Muscle of back (tissue), 11 donors: Measurements from ENCODE around the gene TEX35. TPM values are rescaled to one million over a fixed set of nuclear protein-coding genes. Genes with fewer than 3 reads are reported as not detected.

Experiments
- DNase-seq, 3 donors: peaks; one replicate each; pipeline versions ENCODE4 v3.0.0 to v3.0.0-alpha.2; 2013
- polyA plus RNA-seq, 10 donors: library from polyadenylated mRNA; unstranded; fragments of 120-200 nt; gene quantifications; one replicate each; pipeline ENCODE4 v1.2.1, GENCODE V29; 2013; ENCODE audit not compliant: insufficient read length in 10 of 10

The TEX35 gene
- polyA plus RNA-seq, 10 donors: 0.15 to 0.34 (median 0.24) TPM; not detected in 6

DNA sequence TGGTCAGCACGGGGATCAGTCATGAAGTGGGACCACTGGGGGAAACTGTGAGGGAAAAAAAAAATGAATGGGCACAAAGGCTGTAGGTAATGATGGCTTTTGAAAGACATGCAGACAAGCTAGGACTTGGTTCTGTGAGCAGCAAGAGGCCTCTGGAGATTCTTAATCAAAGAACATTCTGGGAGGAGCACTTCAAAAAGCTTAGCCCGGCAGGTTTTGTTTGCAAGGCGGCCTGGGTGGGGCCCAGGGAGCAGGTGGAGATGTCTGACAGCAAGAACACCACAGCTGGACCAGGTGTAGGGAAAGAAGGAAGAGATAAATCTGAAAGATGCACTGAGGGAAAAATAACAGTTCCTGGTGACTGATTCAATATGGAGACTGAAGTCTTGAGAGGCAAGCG, 6.0 kb downstream of the TEX35 start:
- DNase-seq: no peak

DNA sequence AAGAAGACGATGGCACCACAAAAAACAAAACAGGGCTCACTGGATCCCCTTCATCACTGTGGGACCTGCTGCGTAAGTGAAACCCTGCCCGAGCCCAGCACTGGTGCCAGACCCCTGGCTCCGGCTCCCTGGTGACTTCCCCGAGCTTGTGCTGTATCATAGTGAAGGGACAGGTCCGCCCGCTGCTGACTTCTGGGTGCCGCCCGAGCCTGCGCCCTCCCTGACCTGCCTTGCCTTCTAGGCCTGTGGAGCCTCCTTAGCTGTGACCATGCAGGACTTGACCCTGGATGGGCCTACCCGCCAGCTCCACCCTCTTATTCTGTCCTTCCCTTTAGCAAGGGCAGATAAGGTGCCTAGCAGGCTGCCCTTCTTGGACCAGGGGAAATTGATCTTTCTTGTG, 7.9 kb downstream of the TEX35 start:
- no peak for DNase-seq

DNA sequence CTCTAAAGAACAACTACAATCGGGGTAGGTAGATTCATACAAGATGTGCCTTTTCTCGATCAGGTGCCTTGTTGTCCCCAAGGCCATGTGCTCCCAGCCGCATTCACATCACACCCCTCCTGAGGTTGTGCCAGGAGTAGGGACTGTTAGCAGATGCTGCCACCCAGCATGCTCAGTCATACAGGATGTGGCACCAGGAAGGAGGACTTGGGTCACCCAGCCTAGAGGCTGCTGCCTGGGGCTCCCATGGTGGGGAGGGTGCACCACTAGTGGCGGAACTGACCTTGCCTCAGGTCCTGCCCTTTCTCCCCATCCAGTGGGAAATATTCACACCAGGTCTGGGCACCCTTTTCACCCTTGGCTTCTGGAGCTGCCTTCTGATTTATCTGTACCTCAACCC, 8.3 kb downstream of the TEX35 start:
- DNase-seq: no peak

DNA sequence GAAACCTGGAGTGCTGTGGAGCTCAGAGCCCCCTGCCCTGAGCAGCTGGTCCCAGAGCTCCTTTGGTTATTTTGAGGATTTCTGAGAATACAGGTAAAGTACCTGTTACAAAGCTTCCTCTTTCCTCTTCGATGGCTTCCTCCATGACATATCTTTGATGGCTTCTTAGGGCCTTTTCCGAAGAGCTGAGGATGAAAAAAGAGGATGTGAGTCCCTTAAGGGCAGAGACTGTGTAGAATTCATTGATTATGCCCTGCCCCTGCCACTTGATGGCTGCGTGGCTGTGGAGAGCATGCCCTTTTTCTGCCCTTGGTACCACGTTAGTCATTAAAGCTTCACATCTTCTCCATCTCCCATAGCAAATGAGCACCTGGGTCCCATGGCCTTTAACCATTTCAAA, 14.2 kb downstream of the TEX35 start:
- DNase-seq: no peak

DNA sequence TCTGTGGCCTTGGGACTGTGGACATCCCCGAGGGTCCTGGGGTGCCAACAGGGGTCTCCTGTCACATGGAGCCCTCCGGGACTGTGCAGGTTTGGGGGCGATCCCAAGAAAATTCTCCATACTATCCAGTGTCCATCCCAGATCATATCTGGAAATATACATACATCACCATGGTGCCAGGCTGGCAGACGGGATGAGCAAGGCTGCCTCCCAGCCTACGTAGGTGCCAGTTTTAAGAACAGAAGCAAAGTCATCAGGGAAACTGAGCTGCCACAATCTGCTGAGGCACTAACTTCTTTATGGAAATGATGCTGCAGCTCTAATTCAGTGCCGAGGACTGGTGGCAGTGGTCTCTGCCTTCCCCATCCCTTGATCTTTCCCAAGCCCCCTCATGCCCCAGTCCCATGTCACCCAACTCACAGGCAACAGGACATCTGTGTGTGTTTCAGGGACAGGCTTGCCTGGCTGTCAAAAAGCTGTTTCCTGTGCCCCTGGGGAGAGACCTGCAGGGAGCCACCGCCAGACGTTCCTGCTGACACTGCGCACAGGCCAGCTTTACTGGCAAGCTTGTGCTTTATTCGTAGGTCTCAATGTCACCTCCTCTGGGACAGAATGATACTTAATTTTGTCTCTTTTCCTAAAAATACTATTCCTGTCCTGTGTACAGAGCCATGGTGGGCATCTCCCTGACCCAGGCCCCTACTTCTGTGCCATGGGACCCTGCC, 15.5 kb downstream of the TEX35 start:
- no peak for DNase-seq

DNA sequence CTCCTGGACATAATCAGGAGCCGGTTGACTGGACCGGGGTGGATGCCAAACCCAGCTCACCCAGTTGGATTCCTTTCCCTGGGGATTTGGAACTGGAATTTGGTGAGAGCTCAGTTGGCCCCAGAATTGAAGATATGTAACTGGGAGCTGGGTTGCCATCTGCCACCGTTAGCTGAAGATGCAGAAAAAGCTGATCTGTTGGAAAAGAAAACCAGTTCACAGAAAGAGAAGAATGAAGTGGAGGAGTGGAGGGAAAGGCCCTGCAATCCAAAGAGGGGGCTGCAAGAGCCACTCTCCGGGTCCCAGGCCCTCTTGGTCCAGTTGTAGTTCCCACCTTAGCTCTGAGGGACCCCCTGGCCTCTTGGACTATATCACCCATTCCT, 16.0 kb downstream of the TEX35 start:
- no peak for DNase-seq

DNA sequence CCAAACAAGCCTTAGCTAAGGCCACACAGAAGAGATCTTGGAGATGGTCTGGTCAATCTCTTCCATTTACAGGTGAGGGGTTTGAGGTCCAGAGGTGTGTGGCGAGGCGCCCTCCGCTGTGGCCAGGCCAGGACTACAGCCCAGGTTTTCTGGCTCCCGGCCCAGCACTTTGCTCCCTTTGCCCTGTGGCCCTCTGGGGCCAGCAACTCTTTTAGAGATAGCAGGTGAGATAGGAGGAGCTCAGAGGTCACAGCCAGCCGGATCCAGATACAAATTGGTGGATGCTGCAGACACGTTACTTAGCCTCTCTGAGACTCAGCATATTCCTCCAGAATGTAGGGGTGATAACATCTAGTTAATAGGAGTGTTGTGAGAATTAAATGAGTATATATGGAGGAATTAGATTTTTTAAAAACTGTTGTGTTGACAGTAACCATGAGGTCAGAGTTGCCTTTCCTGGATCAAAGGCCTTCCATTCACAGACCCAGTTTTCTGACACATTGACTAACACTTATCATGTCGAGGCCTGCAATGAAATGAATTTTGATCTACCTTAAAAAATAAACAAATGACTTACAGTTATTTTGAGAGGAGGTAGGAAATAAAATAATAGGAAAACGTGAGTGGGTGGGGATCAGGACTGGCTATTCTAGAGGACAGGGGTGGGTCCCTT, 16.6 kb downstream of the TEX35 start:
- DNase-seq: no peak

DNA sequence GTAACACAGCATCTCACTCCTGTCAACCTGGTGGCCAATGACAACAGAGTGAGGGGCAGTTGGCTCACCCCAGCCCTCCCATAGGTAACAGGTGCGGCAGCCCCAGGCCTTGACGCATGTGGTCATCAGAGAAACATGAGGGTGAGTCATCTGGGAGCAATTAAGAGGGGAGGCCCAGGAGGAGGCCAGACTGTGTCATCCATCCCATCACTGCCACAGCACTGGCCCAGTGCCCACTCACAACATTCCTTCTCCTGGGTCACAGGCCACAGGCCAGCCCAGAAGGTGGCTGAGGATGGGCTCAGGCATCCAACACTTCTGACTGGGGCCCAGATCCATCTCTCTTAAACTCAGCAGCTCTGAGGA, 17.1 kb downstream of the TEX35 start:
- peak in 1 of 3 donors; percentile 45 for DNase-seq

DNA sequence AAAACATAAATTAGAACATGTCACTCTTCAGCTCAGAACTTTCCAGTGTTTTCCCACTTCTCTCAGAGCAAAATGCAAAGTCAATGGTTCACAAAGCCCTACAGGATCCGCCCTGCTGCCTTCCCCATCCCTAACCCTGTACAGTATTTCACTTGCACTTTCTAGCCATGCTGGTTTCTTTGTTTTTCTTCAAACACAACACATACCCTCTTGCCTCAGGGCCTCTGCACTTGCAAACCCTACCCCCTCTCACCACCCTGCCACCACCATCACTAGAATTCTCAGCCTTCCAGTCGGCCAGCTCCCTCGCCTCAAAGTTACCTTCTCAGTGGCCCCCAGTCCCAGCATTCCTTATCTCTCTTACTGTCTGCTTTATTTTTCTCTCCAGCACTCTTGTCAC, 17.6 kb downstream of the TEX35 start:
- DNase-seq: no peak

DNA sequence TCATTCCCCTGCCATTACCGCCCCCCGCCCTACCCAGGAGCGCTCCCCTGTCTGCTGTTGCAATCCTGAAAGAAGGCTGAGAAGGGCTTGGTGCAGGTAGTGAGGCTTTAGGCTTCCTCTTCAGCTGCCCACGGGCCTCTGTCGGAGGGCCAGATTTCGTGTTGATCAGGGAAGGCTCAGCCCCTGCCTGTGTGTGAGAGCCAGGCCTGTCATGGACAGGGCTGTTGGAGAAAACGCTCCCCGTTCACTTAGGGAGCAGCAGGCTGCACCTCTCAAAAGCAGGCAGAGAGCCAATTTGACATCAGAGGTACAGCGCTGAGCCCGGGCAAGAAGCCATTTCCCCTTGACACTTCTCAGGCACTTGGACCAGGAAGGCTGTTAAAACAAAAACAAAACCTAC, 19.0 kb downstream of the TEX35 start:
- DNase-seq: no peak

DNA sequence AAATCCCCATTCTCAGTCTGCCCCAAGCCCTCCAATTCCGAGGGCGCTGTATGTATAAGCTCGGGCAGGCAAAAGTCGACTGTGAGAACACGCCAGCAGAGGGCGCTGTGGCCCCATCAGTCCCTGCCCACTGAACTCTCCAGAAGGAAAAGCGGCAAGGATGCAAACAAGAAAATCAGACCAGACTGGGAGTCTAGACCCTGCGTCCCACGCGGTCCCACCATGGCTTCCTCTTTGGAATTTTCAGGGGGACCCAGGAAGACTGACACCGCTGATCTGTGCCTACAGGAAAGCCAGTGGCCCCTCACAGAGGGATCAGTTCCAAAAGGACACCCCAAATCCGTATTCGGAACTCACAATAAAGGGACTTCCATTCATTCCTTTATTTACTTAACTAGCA, 19.5 kb downstream of the TEX35 start:
- peak; percentile 75 to 91 (median 87) for DNase-seq

DNA sequence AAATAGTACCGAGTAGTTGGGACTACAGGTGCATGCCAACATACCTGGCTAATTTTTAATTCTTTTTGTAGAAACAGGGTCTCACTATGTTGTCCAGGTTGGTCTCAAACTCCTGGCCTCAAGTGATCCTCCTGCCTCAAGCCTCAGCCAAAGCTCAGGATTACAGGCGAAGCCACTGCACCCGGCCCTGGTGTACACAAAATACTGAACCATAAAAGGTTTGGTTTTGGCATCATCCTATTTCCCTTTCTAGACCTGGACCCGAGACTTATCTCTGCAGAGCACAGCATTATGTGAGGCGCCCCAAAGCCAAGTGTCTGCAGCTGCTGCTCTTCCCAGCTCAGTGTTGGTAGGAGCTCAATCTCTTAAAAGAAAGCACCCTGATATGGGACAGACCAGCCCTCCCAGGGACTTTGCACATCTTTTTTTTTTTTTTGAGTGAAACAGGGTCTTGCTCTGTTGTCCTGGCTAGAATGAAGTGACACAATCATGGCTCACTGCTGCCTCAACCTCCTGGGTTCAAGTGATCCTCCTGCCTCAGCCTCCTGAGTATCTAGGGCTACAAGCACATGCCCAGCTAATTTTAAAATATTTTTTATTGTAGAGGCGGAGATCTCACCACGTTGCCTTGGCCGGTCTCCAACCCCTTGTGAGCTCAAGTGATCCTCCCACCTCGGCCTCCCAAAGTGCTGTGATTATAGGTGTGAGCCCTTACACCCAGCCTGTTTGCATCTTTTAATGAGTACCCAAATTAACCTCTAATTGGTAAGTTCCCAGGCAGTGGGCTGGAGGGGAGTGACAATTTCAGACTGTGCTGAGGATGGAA, 20.4 kb downstream of the TEX35 start:
- DNase-seq: no peak

DNA sequence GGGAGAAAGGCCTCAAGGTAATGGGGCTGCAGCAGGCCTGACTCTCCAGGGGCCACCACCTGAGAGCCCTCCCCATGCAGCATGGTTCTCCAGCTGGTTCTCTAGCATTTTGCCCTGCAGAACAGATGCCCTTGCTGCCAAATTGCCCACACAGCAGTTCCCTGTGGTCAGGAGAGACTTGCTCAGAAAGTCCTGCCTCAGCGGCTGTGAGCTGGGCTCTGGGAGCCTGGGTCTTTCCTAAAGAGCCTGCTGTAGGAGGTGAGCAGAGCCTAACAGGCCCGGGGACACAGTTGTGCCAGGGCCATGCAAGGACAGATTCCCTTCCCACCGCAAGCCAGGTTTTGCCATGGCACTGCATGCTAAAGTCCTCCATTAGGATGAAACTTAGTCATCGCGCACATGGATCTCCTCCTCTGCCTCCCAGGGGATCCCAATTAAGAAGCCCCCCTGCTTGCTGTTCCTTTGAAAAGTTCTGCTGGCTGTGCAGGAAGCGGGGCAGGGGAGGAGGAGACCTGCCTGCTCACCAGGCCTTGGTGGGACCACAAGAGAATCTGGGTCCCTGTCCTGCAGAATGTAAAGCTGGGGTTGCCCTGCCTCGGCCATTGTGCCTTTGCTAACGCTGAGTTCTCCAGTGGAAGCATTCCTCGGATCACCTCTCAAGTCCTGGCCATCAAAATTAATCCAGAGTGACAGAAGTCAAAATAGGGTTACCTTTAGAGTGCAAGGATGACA, 21.4 kb downstream of the TEX35 start:
- no peak for DNase-seq

DNA sequence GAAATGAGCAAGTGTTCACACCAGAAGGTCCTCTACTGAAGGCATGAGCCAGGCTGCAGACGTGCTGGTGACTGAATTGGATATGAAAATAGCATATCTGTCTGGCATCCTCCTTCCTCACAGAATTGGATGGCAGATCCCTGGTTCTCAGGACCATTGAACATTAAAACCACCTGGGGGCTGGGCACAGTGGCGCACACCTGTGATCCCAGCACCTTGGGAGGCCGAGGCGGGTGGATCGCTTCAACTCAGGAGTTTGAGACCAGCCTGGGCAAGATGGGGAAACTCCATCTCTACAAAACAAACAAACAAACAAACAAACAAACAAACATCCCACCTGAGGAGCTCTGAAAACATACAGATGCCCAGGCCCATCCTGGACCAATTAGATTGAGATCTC, 23.4 kb downstream of the TEX35 start:
- no peak for DNase-seq

DNA sequence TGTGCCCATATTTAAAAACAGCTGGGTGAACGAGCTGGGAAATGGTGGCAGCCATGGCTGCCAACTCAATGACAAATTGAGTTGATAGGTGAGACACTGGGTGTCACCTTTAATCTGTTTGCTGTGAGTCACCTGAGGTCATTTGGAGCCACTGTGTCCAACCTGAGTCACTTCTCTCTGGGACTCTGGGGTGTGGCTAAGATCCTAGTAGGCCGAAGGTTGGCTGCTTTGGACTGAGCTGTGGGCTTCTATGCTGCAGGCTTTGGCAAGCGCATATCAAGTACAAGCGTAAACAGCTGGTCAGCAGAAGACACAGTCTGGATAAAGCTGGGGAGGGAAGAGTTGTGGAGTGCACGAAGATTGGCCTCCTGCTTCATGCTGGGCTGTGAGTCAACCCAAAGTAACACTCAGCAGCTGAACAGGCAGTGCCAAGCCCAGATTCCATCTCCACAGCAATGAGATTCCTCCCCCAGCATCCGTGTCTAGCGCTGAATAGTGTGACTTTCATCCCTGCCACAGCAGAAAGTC, 24.0 kb downstream of the TEX35 start:
- peak; percentile 71 to 90 (median 85) for DNase-seq

DNA sequence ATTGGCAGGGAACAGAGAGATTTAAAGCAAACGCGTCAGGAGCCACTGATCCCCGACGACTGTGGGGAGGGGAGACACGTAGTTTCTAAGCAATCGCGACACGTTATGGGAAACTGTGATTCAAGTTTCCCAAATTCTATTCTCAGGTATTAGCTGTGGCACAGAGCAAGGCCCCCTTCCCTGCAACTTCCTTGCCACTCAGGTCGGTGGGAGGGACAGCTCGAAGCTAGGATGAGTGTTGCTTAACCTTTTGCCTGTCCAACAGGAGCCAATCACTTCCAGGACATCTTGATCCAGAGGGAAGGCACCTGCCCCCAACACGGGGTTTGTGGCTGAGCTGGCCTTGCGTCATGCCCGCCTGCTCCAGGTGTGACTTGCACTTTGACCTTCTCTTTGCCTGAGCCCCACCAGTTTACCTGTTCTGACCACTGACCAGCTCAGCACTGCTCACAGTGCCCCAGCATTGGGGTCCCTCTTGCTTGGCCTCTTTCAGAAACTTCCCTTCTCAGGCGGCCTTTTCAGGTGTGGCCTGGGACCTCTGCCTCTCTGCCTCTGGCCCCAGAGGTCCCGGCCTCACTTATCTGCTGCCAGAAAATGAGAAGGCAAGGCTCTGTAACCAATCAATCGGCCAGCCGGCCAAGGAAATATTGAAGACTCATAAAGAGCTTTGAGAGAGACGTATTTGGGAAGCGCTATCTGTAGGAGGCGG, 24.6 kb downstream of the TEX35 start:
- DNase-seq: no peak

DNA sequence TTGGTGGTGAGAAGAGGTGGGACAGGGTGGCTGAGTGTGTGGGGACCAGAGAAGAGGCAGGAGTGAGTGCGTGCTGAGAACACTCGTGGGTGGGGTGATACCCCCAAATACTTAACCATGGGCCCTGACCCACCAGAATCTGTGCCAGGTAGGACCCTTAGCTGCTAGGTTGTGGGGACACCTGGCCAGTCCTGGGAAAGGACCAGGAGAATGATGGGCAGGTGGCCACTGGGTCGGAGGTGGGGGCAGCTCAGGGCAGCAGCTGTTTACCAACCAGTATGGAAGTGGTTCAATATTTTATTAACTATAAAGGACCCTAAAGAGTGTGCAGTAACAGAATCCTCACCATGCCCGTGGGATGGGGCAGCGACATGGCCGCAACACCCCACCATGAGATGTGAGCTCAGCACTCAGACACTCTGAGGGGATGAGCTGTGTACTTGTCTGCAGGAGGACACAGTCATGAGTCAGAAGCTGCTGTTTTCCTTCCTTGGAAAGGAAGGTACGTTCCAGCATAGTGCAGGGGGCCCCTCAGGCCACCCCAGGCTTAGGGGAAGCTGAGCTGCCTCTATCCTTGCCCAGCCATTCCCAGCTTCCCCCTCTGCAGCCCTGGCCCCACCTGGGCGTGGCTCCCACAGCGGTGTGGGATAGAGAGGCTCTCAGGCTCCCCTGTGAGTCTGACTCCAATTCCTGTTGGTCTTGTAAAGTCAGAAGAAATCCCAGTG, 25.4 kb downstream of the TEX35 start:
- peak in 1 of 3 donors; percentile 68 for DNase-seq

DNA sequence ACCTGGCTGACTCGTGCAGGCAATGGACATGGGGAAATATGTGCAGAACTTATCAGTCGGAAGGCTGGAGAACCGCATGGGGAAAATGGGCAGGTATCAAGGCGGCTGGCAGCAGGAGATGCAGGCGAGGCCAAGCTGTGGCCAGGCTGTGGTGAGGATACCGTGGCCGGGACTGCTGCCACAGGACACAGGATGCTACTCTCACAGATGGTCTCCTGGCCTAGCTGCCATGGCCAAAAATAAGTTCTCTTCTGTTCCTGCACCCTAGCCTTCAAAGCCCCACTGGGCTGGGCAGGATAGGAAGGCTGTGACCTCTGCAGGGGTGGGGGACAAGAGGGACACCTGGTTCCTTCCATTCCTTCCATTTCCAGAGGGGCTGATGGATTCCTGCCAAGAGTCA, 26.4 kb downstream of the TEX35 start:
- no peak for DNase-seq

DNA sequence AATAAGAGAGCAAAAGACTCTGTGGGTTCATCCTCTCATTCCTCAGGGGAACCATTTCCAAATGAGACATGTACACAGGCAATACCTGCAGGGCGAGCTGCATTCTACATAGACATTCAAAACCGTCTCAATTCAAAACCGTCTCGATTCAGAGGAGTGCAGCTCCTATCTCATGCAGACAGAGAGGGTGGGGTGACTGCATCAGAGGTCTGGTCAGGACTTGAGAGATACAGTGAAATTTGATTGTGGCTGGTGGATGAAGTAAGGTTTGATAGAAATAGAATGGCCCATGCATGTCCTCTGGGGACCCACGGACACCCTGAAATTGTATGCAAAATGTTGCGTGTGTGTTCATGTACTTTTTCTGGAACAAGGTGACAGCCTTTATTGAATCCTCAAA, 27.3 kb downstream of the TEX35 start:
- no peak for DNase-seq

DNA sequence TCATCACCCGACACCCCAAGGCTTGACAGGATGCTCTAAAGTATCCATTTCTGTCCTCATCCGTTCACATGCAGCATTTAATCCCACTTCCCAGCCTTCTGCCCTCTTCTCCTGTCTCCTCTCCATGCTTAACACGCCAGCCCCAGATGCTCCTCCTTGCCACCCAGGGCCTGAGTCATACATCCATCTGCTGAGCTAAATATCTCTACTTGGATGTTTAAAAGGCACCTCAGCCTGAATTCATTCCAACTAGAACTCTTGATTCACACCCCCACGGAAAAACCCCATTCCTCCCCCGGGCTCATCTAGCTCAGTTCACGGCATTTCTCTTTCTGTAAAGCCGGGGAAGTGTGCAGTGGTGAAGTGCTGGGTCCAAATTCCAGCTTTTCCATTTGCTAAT, 27.7 kb downstream of the TEX35 start:
- peak in 1 of 3 donors; percentile 53 for DNase-seq

DNA sequence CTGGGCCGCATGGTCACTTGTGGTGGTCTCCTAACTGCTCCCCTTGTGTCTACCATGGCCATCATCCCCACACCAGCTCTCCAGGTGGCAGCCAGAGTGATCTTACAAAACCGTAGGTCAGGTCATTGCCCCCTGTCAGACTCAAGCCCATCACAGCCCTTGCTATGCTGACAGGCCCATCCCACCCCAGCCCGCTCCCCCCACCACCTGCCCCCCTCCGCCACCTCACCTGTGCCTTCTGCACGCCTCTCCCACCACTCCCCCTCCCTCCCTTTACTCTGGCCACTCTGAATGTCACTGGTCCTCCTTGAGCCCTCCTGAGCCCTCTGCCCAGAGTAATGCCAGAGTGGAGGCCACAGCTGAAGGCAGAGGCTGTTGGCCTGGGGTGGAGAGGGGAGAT, 28.5 kb downstream of the TEX35 start:
- no peak for DNase-seq
